GM12873 (cell line): ENCODE data around the gene CD244.

Source experiments
- TF ChIP-seq, protein P1 (sequence below): IDR thresholded peaks from 2 replicates; pipeline ENCODE4 v1.5.1; 2012; ENCODE audit warnings: low read depth, mild to moderate bottlenecking, moderate library complexity, low read length, control low read depth; ENCODE audit not compliant: insufficient read depth; ENCODE audit errors: missing control alignments

Gene CD244

DNA sequence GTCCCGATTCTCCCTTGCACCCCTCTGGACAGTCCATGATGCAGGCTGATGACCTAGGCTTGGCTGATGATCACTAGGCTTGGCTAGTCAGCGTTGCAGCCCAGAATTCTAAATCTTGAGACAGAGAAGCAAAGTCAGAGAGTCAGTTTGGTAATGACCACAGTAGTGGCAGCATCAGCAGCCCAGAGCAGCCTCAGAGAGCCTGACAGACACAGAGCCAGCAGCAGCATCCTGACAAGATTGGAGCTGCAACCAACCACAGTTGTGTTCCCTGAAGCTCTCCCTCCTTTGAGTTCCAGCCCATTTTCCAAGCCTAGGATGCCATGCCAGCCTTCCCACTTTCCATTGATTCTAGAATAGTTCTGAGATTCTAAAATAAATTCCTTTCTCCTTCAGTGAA, 39.1 kb upstream of the CD244 start:
- TF ChIP-seq, protein P1, sequence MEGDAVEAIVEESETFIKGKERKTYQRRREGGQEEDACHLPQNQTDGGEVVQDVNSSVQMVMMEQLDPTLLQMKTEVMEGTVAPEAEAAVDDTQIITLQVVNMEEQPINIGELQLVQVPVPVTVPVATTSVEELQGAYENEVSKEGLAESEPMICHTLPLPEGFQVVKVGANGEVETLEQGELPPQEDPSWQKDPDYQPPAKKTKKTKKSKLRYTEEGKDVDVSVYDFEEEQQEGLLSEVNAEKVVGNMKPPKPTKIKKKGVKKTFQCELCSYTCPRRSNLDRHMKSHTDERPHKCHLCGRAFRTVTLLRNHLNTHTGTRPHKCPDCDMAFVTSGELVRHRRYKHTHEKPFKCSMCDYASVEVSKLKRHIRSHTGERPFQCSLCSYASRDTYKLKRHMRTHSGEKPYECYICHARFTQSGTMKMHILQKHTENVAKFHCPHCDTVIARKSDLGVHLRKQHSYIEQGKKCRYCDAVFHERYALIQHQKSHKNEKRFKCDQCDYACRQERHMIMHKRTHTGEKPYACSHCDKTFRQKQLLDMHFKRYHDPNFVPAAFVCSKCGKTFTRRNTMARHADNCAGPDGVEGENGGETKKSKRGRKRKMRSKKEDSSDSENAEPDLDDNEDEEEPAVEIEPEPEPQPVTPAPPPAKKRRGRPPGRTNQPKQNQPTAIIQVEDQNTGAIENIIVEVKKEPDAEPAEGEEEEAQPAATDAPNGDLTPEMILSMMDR: no peak

DNA sequence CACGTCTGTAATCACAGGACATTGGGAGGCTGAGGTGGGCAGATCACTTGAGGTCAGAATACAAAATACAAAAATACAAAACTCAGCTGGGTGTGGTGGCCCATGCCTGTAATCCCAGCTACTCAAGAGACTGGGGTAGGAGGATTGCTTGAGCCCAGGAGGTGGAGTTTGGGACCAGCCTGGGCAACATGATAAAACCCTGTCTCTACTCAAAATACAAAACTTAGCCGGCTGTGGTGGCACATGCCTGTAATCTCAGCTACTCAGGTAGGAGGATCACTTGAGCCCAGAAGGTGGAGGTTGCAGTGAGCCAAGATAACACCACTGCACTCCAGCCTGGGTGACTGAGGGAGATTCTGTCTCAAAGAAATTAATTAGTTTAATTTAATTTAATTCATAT, 28.8 kb upstream of the CD244 start:
- TF ChIP-seq, protein P1: no peak

DNA sequence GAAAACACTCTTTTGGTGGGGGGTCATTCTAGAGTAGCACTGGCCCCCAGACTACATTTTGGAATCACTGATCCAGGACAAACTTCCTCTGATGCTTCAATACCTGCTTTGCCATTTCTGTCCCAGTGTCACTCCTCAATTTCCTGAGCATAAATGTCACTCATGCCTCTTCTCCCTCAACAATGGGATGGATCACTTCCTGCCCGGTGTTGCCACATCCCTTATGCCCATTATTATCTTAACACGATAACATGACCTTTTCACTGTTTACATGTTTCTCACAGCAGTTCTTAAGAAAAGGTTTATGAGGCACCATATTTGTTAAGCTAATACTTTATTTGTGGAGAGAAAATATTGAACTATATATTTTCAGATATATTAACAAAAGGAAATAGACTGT, 26.2 kb upstream of the CD244 start:
- TF ChIP-seq, protein P1: no peak

DNA sequence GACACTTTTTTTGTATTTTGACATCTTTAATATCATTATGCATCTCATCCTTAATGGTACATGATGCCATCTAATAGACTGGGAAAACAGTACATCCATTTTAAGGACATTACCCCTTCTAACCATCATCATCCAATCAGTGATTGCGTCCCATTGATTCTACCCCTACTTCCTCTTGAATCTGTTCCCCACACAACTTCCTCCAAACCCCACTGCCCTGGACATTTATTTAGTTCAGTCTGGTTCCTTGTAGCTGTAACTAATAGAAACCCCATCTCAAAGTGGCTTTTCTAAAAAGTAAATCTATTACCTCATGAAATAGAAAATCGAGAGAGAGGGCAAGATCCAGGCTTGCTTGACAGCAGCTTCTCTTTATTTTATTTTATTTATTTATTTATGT, 24.4 kb upstream of the CD244 start:
- TF ChIP-seq, protein P1: no peak

DNA sequence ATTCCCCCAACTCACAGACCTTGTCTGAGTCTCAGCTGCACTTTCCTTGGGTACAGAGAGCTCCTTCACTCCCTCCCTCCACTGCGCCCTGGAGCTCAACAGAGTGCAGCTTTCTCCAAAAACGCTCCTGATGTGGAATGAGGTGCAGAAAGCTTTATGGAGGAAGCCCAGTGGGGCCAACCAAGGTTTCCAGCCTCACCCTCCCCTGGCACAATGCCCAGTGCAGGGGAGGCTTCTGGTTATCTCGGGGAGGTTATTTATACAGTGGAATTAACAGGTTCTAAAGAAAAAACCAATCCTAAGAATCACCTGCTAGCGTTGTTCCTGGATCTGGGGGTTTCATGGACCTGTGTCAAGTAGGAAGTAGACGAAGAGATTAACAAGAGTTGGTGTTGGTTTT, 22.4 kb upstream of the CD244 start, which contains the start of gene ITLN1:
Gene ITLN1, minus strand, starts transcription at position 139 of the 400 bp plus-strand sequence. CDS start 303 bp downstream, outside the sequence.
- TF ChIP-seq, protein P1: no peak

DNA sequence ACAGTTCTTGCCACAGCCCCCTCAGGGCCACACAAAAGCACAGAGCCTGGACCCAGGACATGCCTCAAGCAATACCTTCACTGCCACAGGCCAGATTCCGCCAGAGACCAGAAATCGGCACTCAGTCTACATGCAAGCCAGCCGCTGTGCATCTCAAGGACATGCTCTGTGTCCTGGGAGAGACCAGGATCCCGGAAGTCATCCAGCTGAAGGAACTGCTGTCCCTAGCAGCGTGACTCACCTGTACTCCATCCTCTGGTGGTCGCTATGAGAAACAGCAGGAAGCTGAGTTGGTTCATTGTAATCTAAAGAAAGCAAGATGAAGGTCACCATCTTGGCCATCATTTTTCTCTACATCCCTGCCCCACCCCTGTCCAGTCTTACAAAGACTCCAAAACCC, 21.9 kb upstream of the CD244 start:
- TF ChIP-seq, protein P1: peak; percentile 59

DNA sequence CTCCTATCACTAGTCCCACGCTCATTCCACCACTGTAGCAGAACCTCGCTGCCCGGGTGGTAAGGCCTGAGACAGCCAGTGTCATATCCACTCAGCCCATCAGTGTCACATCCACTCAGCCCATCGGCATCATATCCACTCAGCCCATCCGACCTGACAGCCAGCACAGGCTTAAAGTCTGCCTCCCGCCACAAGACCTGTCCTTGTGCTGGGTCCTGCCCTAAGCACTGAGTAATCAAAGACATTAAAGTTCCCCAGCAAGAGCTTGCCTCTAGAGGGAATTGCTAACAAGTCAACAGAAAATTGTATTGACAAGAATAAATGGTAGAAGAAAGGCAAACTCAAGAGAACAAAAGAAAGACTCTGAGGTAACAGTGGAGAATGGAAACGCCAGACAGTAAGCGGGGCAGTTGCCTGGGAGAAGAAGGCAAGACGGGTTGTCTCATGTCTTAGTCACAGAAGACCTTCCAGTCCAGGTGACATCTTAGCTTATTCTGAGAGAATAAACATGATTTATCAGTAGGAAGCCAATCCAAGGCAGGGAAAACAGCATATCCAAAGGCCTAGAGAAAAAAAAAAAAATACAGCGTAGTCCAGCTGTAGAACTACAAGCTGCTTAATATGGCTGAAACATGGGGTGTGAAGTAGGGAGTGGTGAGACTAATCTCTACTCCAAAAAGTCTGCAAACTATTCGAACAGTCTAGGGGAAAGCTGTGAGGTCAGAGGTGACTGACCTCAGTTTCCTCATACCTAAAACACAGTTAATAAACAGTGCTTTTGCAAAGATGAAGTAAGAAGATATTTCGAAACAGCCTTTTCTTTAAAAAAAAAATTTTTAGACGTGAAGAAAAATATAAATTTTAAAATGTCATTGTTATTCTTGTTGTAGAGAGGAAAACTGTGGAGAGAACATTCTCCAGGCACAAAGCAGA, 21.2 kb upstream of the CD244 start:
- TF ChIP-seq, protein P1: no peak
